HFF-Myc (cell line): ENCODE measurements around the gene DISP3.

Experiments used
- DNase-seq: peaks from one replicate; pipeline ENCODE4 v3.0.0-alpha.2; 2011; ENCODE audit warnings: low read depth; ENCODE audit errors: extremely low read depth
- H3K4me3 ChIP-seq: replicated peaks from 2 replicates; pipeline ENCODE4 v1.5.1; 2011; ENCODE audit warnings: low read depth, mild to moderate bottlenecking, control low read depth, low read length
- CTCF ChIP-seq: IDR thresholded peaks from 2 replicates; pipeline ENCODE4 v1.5.1; 2012; ENCODE audit warnings: mild to moderate bottlenecking, low read depth, low read length, control low read depth; ENCODE audit errors: missing control alignments

The DISP3 gene

GRCh38 chr1:11523746-11524464 lies 45.0 kb downstream of the DISP3 start:
- TF ChIP-seq CTCF = no peak
- H3K4me3 ChIP-seq = no peak overlapping the region
- DNase-seq = no peak

GRCh38 chr1:11524465-11525150 lies 45.7 kb downstream of the DISP3 start:
- TF ChIP-seq CTCF = no peak
- no peak overlapping the region for H3K4me3 ChIP-seq
- no peak for DNase-seq

- TF ChIP-seq CTCF = no peak
- no peak overlapping the region for H3K4me3 ChIP-seq
- no peak for DNase-seq
Observed at GRCh38 chr1:11525151-11525505, 46.2 kb downstream of the DISP3 start.

- no peak for TF ChIP-seq CTCF
- no peak for DNase-seq
- H3K4me3 ChIP-seq = no peak overlapping the region
Observed at GRCh38 chr1:11525516-11525915, 46.6 kb downstream of the DISP3 start.

GRCh38 chr1:11526071-11526895 lies 47.3 kb downstream of the DISP3 start:
- no peak overlapping the region for H3K4me3 ChIP-seq
- no peak for TF ChIP-seq CTCF
- no peak for DNase-seq

GRCh38 chr1:11527541-11528452 lies 48.8 kb downstream of the DISP3 start:
- H3K4me3 ChIP-seq = no peak overlapping the region
- TF ChIP-seq CTCF = no peak
- no peak for DNase-seq
